Stimulated activated CD4-positive, alpha-beta T cell treated with anti-CD3 and anti-CD28 coated beads, TNF-alpha, amount 100 ng/mL, for 48 hours (primary cell): ENCODE measurements around the gene ALKBH2.
A peak's percentile ranks its signal among the peaks of the same experiment; 100 is the strongest.

Experiments
- DNase-seq, 3 donors: peaks; one replicate each; pipeline ENCODE4 v3.0.0-alpha.2; 2020; ENCODE audit warnings: low read depth in 3 of 3

ALKBH2 gene

GRCh38 chr12:109114644-109115043 lies 21.4 kb upstream of the ALKBH2 start:
- DNase-seq: no peak

- no peak for DNase-seq
Observed at GRCh38 chr12:109113661-109114321, 20.5 kb upstream of the ALKBH2 start.

GRCh38 chr12:109112720-109113465 lies 19.6 kb upstream of the ALKBH2 start:
- no peak for DNase-seq

GRCh38 chr12:109110988-109111495 lies 17.8 kb upstream of the ALKBH2 start:
- peak in 2 of 3 donors; percentile 19 to 48 for DNase-seq

- no peak for DNase-seq
Observed at GRCh38 chr12:109109746-109110350, 16.6 kb upstream of the ALKBH2 start.

- DNase-seq: no peak
Observed at GRCh38 chr12:109105176-109105575, 11.9 kb upstream of the ALKBH2 start.

GRCh38 chr12:109102491-109102890 lies 9.2 kb upstream of the ALKBH2 start:
- no peak for DNase-seq

GRCh38 chr12:109100741-109101140 lies 7.5 kb upstream of the ALKBH2 start:
- no peak for DNase-seq

GRCh38 chr12:109099431-109100020 lies 6.3 kb upstream of the ALKBH2 start:
- no peak for DNase-seq

GRCh38 chr12:109098651-109099050 lies 5.4 kb upstream of the ALKBH2 start:
- no peak for DNase-seq

- no peak for DNase-seq
Observed at GRCh38 chr12:109098183-109098604, 4.9 kb upstream of the ALKBH2 start.

- peak; percentile 93 to 96 (median 95) for DNase-seq
Observed at GRCh38 chr12:109097435-109098182, 4.3 kb upstream of the ALKBH2 start, which contains the start of gene UNG. TSS of gene UNG (plus strand) at chr12:109097597. CDS start at chr12:109097680, 83 bp downstream.

- DNase-seq: no peak
Observed at GRCh38 chr12:109097140-109097434, 3.8 kb upstream of the ALKBH2 start.

GRCh38 chr12:109092497-109093021 lies 713 bp downstream of the ALKBH2 start:
- DNase-seq: no peak

GRCh38 chr12:109089683-109090082 lies 3.6 kb downstream of the ALKBH2 start:
- no peak for DNase-seq

- DNase-seq: no peak
Observed at GRCh38 chr12:109088818-109089217, 4.5 kb downstream of the ALKBH2 start.

GRCh38 chr12:109087250-109087649 lies 6.0 kb downstream of the ALKBH2 start:
- no peak for DNase-seq

- no peak for DNase-seq
Observed at GRCh38 chr12:109085590-109085989, 7.7 kb downstream of the ALKBH2 start.

- no peak for DNase-seq
Observed at GRCh38 chr12:109084425-109084824, 8.8 kb downstream of the ALKBH2 start.

GRCh38 chr12:109082751-109083150 lies 10.5 kb downstream of the ALKBH2 start:
- DNase-seq: no peak

- no peak for DNase-seq
Observed at GRCh38 chr12:109074866-109075265, 18.4 kb downstream of the ALKBH2 start.
